CD14-positive monocyte (primary cell): Measurements from ENCODE around the gene EDN2. TPM values are rescaled to one million over a fixed set of nuclear protein-coding genes. Genes with fewer than 3 reads are reported as not detected.

Experiments
- DNase-seq, 3 donors: peaks; one replicate each; pipeline ENCODE4 v3.0.0-alpha.2; 2011 to 2022
- H2AFZ ChIP-seq: 2 replicates; pipeline ENCODE4 v1.6.0; 2012; ENCODE audit warnings: mild to moderate bottlenecking, low read depth, low read length, inconsistent platforms; ENCODE audit not compliant: insufficient read depth, poor library complexity, severe bottlenecking
- H3K27ac ChIP-seq, 2 donors: 1 replicate in 1 of 2; 2 replicates in 1 of 2; pipeline ENCODE4 v1.5.1; 2012 to 2013; ENCODE audit warnings: low read length in 2 of 2, control low read depth in 1 of 2, inconsistent platforms in 1 of 2, low read depth in 1 of 2, mild to moderate bottlenecking in 1 of 2
- H3K27me3 ChIP-seq, 2 donors: one replicate each; pipeline versions ENCODE4 v1.6.0 to v1.6.1; 2011 to 2013; ENCODE audit warnings: low read length in 2 of 2; ENCODE audit not compliant: control insufficient read depth in 2 of 2, insufficient read depth in 2 of 2
- H3K36me3 ChIP-seq, 2 donors: replicated peaks in 1 of 2; 1 replicate in 1 of 2; 2 replicates in 1 of 2; pipeline versions ENCODE4 v1.5.1 to v1.6.1; 2012 to 2013; ENCODE audit warnings: low read length in 2 of 2, control low read depth in 1 of 2, inconsistent platforms in 1 of 2, mild to moderate bottlenecking in 1 of 2; ENCODE audit not compliant: insufficient read depth in 2 of 2, control insufficient read depth in 1 of 2
- H3K4me1 ChIP-seq, 2 donors: 1 replicate in 1 of 2; 2 replicates in 1 of 2; pipeline versions ENCODE4 v1.5.1 to v1.6.1; 2012 to 2013; ENCODE audit warnings: low read length in 2 of 2, control low read depth in 1 of 2, inconsistent platforms in 1 of 2, mild to moderate bottlenecking in 1 of 2, moderate library complexity in 1 of 2; ENCODE audit not compliant: insufficient read depth in 2 of 2, control insufficient read depth in 1 of 2
- H3K4me2 ChIP-seq: replicated peaks from 2 replicates; pipeline ENCODE3; 2012; ENCODE audit warnings: low read length, moderate library complexity, mild to moderate bottlenecking; ENCODE audit not compliant: poor library complexity, severe bottlenecking; ENCODE audit errors: extremely low read depth
- H3K4me3 ChIP-seq, 3 experiments: fragments of 200-600 bp in 1 of 3; sonication (generic) in 1 of 3; replicated peaks in 1 of 3; 1 replicate in 2 of 3; 2 replicates in 1 of 3; pipeline ENCODE4 v1.5.1; 2011 to 2013; ENCODE audit warnings: low read length in 3 of 3, mild to moderate bottlenecking in 3 of 3, control low read depth in 2 of 3, low read depth in 2 of 3, inconsistent platforms in 1 of 3, moderate library complexity in 1 of 3
- H3K79me2 ChIP-seq: 2 replicates; pipeline ENCODE4 v1.6.0; 2012; ENCODE audit warnings: mild to moderate bottlenecking, control low read depth, inconsistent platforms, low read length, moderate library complexity; ENCODE audit not compliant: insufficient read depth
- H3K9ac ChIP-seq: 2 replicates; pipeline ENCODE4 v1.6.0; 2017; ENCODE audit warnings: low read length, mild to moderate bottlenecking; ENCODE audit not compliant: insufficient read depth, poor library complexity, severe bottlenecking
- H3K9me3 ChIP-seq, 2 donors: replicated peaks in 1 of 2; 1 replicate in 1 of 2; 2 replicates in 1 of 2; pipeline versions ENCODE4 v1.5.1 to v1.6.1; 2012 to 2013; ENCODE audit warnings: low read length in 2 of 2, control low read depth in 1 of 2; ENCODE audit not compliant: control insufficient read depth in 1 of 2, insufficient read depth in 1 of 2
- H4K20me1 ChIP-seq: 2 replicates; pipeline ENCODE4 v1.6.0; 2012; ENCODE audit warnings: mild to moderate bottlenecking, low read length, control low read depth, moderate library complexity; ENCODE audit not compliant: insufficient read depth
- H3K27ac Mint-ChIP-seq, 7 donors: one replicate each; pipeline ENCODE4 v1.8.0; 2020; ENCODE audit warnings: mild to moderate bottlenecking in 7 of 7, mixed read lengths in 7 of 7, moderate library complexity in 6 of 7, inconsistent platforms in 2 of 7
- H3K27me3 Mint-ChIP-seq, 3 donors: one replicate each; pipeline ENCODE4 v1.8.0; 2021 to 2022; ENCODE audit warnings: low read depth in 3 of 3, mild to moderate bottlenecking in 3 of 3, mixed read lengths in 3 of 3, moderate library complexity in 3 of 3, inconsistent platforms in 1 of 3
- H3K36me3 Mint-ChIP-seq, 2 donors: one replicate each; pipeline ENCODE4 v1.8.0; 2020; ENCODE audit warnings: mixed read lengths in 2 of 2, inconsistent platforms in 1 of 2, mild to moderate bottlenecking in 1 of 2
- H3K4me1 Mint-ChIP-seq: one replicate; pipeline ENCODE4 v1.8.0; 2020; ENCODE audit warnings: mild to moderate bottlenecking, mixed read lengths
- H3K4me3 Mint-ChIP-seq, 2 donors: one replicate each; pipeline ENCODE4 v1.8.0; 2020; ENCODE audit warnings: mild to moderate bottlenecking in 2 of 2, mixed read lengths in 2 of 2, moderate library complexity in 1 of 2
- H3K9me3 Mint-ChIP-seq, 7 donors: one replicate each; pipeline ENCODE4 v1.8.0; 2020 to 2022; ENCODE audit warnings: mixed read lengths in 7 of 7, mild to moderate bottlenecking in 6 of 7, moderate library complexity in 6 of 7, inconsistent platforms in 2 of 7
- WGBS: methylation state at CpG from one replicate; pipeline ENCODE4 v1.1.5; 2013; ENCODE audit warnings: missing lambda C conversion rate; ENCODE audit not compliant: insufficient coverage; 5-methylcytosine and 5-hydroxymethylcytosine counted together
- intact Hi-C, 2 donors: fragments of 100-400 bp; cut with micrococcal nuclease; formaldehyde crosslinking; loops; one replicate each; pipeline versions ENCODE4 v1.15.0 to v1.15.1; 2023
- polyA plus RNA-seq, 3 donors: library from polyadenylated mRNA; depleted of rRNA in 1 of 3; unstranded in 2 of 3; stranded (reverse) in 1 of 3; fragments of 300-500 nt in 2 of 3; fragments of >200 nt in 1 of 3; fragmentation: Illumina TruSeq in 2 of 3; gene quantifications; 1 replicate in 2 of 3; 2 replicates in 1 of 3; pipeline ENCODE4 v1.2.3, GENCODE V29; 2012 to 2021
- TF ChIP-seq, protein P1 (sequence below): fragments of 200-600 bp; IDR thresholded peaks from one replicate; pipeline ENCODE4 v1.8.0; 2022; ENCODE audit warnings: antibody characterized with exemption, mild to moderate bottlenecking

Gene EDN2
- polyA plus RNA-seq, 3 donors = not detected

DNA sequence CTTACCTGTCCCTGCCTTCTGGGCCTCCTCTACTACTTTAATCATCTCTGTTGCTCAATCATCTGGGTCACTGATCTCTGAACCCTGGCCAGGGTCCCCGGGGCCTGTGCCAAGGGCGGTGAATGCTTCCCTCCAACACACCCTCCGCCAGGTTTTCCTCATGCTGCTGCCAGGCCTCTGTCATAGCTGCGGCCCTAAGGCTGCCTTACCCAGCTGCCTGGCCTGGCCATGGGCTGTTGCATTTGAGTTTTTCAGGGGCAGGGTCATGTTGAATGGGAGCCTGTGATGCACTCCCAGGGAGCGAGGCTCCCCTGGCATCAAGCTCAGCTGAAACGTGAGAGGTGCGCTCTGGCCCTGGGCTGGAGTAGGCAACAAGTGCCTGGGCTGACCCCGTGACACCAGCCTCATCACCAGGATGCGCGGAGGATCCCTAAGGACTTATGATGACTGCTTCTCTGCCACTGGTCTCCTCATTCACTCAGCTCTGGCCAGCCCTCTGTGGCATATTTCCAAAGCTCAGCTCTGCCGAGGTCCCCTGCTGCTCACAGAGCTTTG is 7.6 kb downstream of the EDN2 start:
- Mint-ChIP-seq H3K4me3 (no peak overlapping the region), H3K27me3 (peaks cover 3 to 6% (median 5%) of the 10 kb centered on the region in 3 donors), H3K27ac (no peak overlapping the region), H3K36me3 (no peaks in the 10 kb centered on the region), H3K9me3 (no peaks in the 10 kb centered on the region), H3K4me1 (no peaks in the 10 kb centered on the region)
- Histone ChIP-seq H3K9ac (peak overlapping the region; percentile 1), H3K27me3 (no peaks in the 10 kb centered on the region), H3K4me1 (no peaks in the 10 kb centered on the region), H3K79me2 (no peaks in the 10 kb centered on the region), H3K9me3 (no peaks in the 10 kb centered on the region), H4K20me1 (no peaks in the 10 kb centered on the region), H3K4me3 (no peak overlapping the region), H3K27ac (no peak overlapping the region), H2AFZ (no peak overlapping the region), H3K4me2 (no peak overlapping the region), H3K36me3 (no peaks in the 10 kb centered on the region)
- TF ChIP-seq, protein P1, sequence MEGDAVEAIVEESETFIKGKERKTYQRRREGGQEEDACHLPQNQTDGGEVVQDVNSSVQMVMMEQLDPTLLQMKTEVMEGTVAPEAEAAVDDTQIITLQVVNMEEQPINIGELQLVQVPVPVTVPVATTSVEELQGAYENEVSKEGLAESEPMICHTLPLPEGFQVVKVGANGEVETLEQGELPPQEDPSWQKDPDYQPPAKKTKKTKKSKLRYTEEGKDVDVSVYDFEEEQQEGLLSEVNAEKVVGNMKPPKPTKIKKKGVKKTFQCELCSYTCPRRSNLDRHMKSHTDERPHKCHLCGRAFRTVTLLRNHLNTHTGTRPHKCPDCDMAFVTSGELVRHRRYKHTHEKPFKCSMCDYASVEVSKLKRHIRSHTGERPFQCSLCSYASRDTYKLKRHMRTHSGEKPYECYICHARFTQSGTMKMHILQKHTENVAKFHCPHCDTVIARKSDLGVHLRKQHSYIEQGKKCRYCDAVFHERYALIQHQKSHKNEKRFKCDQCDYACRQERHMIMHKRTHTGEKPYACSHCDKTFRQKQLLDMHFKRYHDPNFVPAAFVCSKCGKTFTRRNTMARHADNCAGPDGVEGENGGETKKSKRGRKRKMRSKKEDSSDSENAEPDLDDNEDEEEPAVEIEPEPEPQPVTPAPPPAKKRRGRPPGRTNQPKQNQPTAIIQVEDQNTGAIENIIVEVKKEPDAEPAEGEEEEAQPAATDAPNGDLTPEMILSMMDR = no peak
- intact Hi-C loops = no loop called here
- 80% methylated on average over 10 of the region's 11 CpGs for WGBS
- no peak for DNase-seq

GRCh38 chr1:41475859-41476567 is 8.5 kb downstream of the EDN2 start:
- Mint-ChIP-seq H3K36me3 (no peaks in the 10 kb centered on the region), H3K27ac (no peak overlapping the region), H3K27me3 (peaks cover 3 to 5% (median 5%) of the 10 kb centered on the region in 3 donors), H3K4me3 (no peak overlapping the region), H3K4me1 (no peaks in the 10 kb centered on the region), H3K9me3 (no peaks in the 10 kb centered on the region)
- H3K4me1 ChIP-seq = no peaks in the 10 kb centered on the region
- H4K20me1 ChIP-seq = no peaks in the 10 kb centered on the region
- no peaks in the 10 kb centered on the region for H3K27me3 ChIP-seq
- no peak overlapping the region for H2AFZ ChIP-seq
- no peak overlapping the region for H3K27ac ChIP-seq
- DNase-seq = no peak
- no peaks in the 10 kb centered on the region for H3K79me2 ChIP-seq
- H3K9ac ChIP-seq = no peak overlapping the region
- H3K4me3 ChIP-seq = no peak overlapping the region
- no peaks in the 10 kb centered on the region for H3K36me3 ChIP-seq
- TF ChIP-seq, protein P1 = no peak
- intact Hi-C loops = no loop called here
- no peaks in the 10 kb centered on the region for H3K9me3 ChIP-seq
- WGBS = 83% methylated on average over 2 of the region's 8 CpGs
- H3K4me2 ChIP-seq = no peak overlapping the region
